ENCODE results near the gene PLCG1. TPM values are rescaled to one million over a fixed set of nuclear protein-coding genes. Genes with fewer than 3 reads are reported as not detected.

The PLCG1 gene
- total and polyA plus RNA-seq, 4 donors: 2.0 to 30.4 (median 16.1) TPM

DNA sequence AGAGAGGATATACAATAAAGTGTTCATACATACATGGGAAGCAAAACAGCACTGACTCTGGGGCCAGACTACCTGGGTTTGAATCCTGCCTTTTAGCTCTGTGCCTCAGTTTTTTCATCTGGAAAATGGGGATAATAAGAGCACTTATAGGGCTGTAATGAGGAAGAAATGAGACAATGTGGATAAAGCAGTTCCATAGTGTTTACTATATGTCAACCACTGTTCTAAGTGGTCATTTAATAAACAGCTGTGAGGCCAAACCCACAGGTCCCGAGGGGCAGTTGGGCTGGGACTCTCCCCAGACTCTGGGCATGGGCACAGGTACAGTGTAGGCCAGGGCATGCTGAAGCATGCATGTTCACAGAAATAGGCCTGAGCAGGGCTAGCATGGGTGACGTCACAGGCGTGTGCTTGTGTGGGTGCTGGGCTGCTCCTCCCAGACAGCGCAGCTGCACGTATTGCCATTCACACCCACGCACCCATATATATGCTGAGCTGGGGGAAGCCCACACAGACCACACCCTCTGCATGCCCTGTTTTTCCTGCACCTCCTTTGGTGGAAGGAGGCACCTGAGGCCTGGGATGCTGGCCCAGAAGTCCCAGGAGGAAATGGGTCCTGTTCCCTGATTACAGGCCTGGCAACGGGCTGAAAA is 3.5 kb upstream of the PLCG1 start:
- Histone ChIP-seq H3K27me3 (ENCODE audit: control insufficient read depth in 4 of 4, insufficient read depth in 4 of 4, low read length in 3 of 4) (no peaks in the 10 kb centered on the region), H3K27ac (ENCODE audit: low read depth in 1 of 2, low read length in 2 of 2) (no peak overlapping the region), H3K36me3 (ENCODE audit: control insufficient read depth in 4 of 4, insufficient read depth in 3 of 4, low read depth in 1 of 4, low read length in 3 of 4) (peaks cover 0 to 3% (median 0%) of the 10 kb centered on the region in 4 donors), H3K4me3 (ENCODE audit: low read depth in 1 of 3, low read length in 3 of 3) (no peak overlapping the region), H3K9me3 (ENCODE audit: control insufficient read depth in 4 of 4, low read length in 3 of 4) (no peaks in the 10 kb centered on the region), H3K9ac (ENCODE audit: low read depth in 1 of 2, low read length in 2 of 2) (no peak overlapping the region), H3K4me1 (ENCODE audit: control insufficient read depth in 4 of 4, insufficient read depth in 4 of 4, low read length in 3 of 4) (peaks cover 0 to 17% (median 8%) of the 10 kb centered on the region in 4 donors)
- TF ChIP-seq FOXA1 (IDR thresholded peaks at IDR 0.05) (no peak), GABPA (IDR thresholded peaks at IDR 0.05 in 1 of 2, conservative IDR thresholded peaks at IDR 0.05 in 1 of 2) (no peak), FOXA2 (IDR thresholded peaks at IDR 0.05) (no peak), NR2F2 (IDR thresholded peaks at IDR 0.05) (no peak)
- TF ChIP-seq, protein P1, sequence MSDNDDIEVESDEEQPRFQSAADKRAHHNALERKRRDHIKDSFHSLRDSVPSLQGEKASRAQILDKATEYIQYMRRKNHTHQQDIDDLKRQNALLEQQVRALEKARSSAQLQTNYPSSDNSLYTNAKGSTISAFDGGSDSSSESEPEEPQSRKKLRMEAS (IDR thresholded peaks at IDR 0.05): no peak
- DNase-seq (ENCODE audit: low spot score): no peak
- WGBS: 92% methylated on average over 7 of the region's 7 CpGs

DNA sequence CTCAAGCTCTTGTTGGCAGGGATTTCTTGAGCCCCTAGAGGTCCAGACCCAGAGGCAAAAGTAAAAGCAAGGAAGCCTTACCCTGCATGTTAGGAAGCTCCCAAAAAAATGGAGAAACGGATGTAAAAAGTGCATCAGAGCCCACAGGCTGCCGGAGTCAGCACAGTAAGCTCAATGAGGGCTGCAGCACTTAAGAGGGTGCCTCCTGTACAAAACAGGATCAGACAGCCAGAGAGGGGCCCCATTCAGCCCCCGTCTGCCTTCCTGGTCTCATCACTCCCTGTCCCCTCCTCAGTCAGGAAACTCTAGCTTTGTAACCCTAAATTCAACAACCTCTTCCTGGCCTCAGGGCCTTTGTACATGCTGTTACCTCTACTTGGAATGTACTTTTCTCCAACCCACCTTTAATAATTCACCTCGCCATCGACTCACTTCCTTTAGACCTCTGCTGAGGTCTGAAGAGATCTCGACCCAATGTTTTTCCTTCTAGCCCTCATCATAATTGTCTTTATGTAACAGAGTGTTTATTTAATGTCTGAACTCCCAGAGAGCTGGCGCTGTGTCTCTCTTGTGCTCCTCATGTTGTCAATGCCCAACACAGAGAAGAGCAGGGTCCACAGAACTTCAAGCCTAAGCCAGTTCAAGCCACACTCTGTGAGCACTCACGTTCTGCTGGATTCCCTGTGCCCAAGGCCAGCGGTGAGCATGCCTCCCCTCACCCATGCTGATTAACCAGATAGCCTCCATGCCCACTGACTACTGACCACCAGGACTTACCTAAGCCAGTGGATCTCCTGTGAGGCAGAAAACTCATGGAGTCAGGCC is 2.8 kb upstream of the PLCG1 start:
- peaks cover 0 to 3% (median 0%) of the 10 kb centered on the region in 4 donors for H3K36me3 ChIP-seq (ENCODE audit: control insufficient read depth in 4 of 4, insufficient read depth in 3 of 4, low read depth in 1 of 4, low read length in 3 of 4)
- H3K4me1 ChIP-seq (ENCODE audit: control insufficient read depth in 4 of 4, insufficient read depth in 4 of 4, low read length in 3 of 4): peaks cover 0 to 19% (median 8%) of the 10 kb centered on the region in 4 donors
- no peak for TF ChIP-seq SP1 (IDR thresholded peaks at IDR 0.05)
- TF ChIP-seq, protein P2, sequence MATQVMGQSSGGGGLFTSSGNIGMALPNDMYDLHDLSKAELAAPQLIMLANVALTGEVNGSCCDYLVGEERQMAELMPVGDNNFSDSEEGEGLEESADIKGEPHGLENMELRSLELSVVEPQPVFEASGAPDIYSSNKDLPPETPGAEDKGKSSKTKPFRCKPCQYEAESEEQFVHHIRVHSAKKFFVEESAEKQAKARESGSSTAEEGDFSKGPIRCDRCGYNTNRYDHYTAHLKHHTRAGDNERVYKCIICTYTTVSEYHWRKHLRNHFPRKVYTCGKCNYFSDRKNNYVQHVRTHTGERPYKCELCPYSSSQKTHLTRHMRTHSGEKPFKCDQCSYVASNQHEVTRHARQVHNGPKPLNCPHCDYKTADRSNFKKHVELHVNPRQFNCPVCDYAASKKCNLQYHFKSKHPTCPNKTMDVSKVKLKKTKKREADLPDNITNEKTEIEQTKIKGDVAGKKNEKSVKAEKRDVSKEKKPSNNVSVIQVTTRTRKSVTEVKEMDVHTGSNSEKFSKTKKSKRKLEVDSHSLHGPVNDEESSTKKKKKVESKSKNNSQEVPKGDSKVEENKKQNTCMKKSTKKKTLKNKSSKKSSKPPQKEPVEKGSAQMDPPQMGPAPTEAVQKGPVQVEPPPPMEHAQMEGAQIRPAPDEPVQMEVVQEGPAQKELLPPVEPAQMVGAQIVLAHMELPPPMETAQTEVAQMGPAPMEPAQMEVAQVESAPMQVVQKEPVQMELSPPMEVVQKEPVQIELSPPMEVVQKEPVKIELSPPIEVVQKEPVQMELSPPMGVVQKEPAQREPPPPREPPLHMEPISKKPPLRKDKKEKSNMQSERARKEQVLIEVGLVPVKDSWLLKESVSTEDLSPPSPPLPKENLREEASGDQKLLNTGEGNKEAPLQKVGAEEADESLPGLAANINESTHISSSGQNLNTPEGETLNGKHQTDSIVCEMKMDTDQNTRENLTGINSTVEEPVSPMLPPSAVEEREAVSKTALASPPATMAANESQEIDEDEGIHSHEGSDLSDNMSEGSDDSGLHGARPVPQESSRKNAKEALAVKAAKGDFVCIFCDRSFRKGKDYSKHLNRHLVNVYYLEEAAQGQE (IDR thresholded peaks at IDR 0.05): no peak
- TF ChIP-seq, protein P3, sequence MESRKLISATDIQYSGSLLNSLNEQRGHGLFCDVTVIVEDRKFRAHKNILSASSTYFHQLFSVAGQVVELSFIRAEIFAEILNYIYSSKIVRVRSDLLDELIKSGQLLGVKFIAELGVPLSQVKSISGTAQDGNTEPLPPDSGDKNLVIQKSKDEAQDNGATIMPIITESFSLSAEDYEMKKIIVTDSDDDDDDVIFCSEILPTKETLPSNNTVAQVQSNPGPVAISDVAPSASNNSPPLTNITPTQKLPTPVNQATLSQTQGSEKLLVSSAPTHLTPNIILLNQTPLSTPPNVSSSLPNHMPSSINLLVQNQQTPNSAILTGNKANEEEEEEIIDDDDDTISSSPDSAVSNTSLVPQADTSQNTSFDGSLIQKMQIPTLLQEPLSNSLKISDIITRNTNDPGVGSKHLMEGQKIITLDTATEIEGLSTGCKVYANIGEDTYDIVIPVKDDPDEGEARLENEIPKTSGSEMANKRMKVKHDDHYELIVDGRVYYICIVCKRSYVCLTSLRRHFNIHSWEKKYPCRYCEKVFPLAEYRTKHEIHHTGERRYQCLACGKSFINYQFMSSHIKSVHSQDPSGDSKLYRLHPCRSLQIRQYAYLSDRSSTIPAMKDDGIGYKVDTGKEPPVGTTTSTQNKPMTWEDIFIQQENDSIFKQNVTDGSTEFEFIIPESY (IDR thresholded peaks at IDR 0.05): no peak
- TF ChIP-seq HNF4G (IDR thresholded peaks at IDR 0.05): no peak
- TF ChIP-seq RXRA (IDR thresholded peaks at IDR 0.05): no peak
- no peak for TF ChIP-seq YY1 (IDR thresholded peaks at IDR 0.05)
- TF ChIP-seq RAD21 (IDR thresholded peaks at IDR 0.05): no peak
- no peak for TF ChIP-seq NR2F2 (IDR thresholded peaks at IDR 0.05)
- no peak for TF ChIP-seq TAF1 (conservative IDR thresholded peaks at IDR 0.05)
- TF ChIP-seq, protein P1 (IDR thresholded peaks at IDR 0.05): no peak
- TF ChIP-seq JUND (IDR thresholded peaks at IDR 0.05): no peak
- no peak for TF ChIP-seq HNF4A (conservative IDR thresholded peaks at IDR 0.05)
- TF ChIP-seq FOXA1 (IDR thresholded peaks at IDR 0.05): no peak
- no peak for DNase-seq (ENCODE audit: low spot score)
- no peak overlapping the region for H3K9ac ChIP-seq (ENCODE audit: low read depth in 1 of 2, low read length in 2 of 2)
- no peak overlapping the region for H3K27ac ChIP-seq (ENCODE audit: low read depth in 1 of 2, low read length in 2 of 2)
- WGBS: 83% methylated on average over 9 of the region's 9 CpGs
- H3K9me3 ChIP-seq (ENCODE audit: control insufficient read depth in 4 of 4, low read length in 3 of 4): no peaks in the 10 kb centered on the region
- H3K4me3 ChIP-seq (ENCODE audit: low read depth in 1 of 3, low read length in 3 of 3): no peak overlapping the region
- H3K27me3 ChIP-seq (ENCODE audit: control insufficient read depth in 4 of 4, insufficient read depth in 4 of 4, low read length in 3 of 4): no peaks in the 10 kb centered on the region

Measured in liver (tissue), 9 donors.